Mesothelial cell of epicardium (in vitro differentiated cells): ENCODE measurements around the gene DAB2IP. TPM values are rescaled to one million over a fixed set of nuclear protein-coding genes. Genes with fewer than 3 reads are reported as not detected.

Source experiments
- DNase-seq, 2 experiments: peaks; one replicate each; pipeline ENCODE4 v3.0.0; 2021; ENCODE audit warnings: low spot score in 2 of 2; ENCODE audit not compliant: unreplicated experiment in 2 of 2
- H3K27ac Mint-ChIP-seq: 2 replicates; pipeline ENCODE4 v1.8.0; 2021; ENCODE audit warnings: mixed read lengths
- H3K27me3 Mint-ChIP-seq: 2 replicates; pipeline ENCODE4 v1.8.0; 2021; ENCODE audit warnings: low read depth, mixed read lengths
- H3K36me3 Mint-ChIP-seq: 2 replicates; pipeline ENCODE4 v1.8.0; 2021; ENCODE audit warnings: mixed read lengths
- H3K4me1 Mint-ChIP-seq: 2 replicates; pipeline ENCODE4 v1.8.0; 2021; ENCODE audit warnings: mixed read lengths
- H3K4me3 Mint-ChIP-seq: 2 replicates; pipeline ENCODE4 v1.8.0; 2021; ENCODE audit warnings: mild to moderate bottlenecking, moderate library complexity, mixed read lengths
- H3K9me3 Mint-ChIP-seq: 2 replicates; pipeline ENCODE4 v1.8.0; 2021; ENCODE audit warnings: mixed read lengths
- CTCF ChIP-seq: fragments of 200-600 bp; sonication (generic); IDR thresholded peaks from one replicate; pipeline ENCODE4 v1.5.0; 2021; ENCODE audit warnings: antibody characterized with exemption; ENCODE audit not compliant: unreplicated experiment
- total RNA-seq: library from RNA; stranded (reverse); gene quantifications from 3 replicates; pipeline ENCODE4 v1.2.1, GENCODE V29; 2021

The DAB2IP gene
- total RNA-seq, 1 donor from 2014 or later: 75.7 TPM

GRCh38 chr9:121684381-121685145, 33.1 kb downstream of the DAB2IP start:
- peak; percentile 28 for TF ChIP-seq CTCF
- H3K27ac Mint-ChIP-seq: peak overlapping the region; percentile 30
- peaks cover 3% of the 10 kb centered on the region for H3K36me3 Mint-ChIP-seq
- H3K4me3 Mint-ChIP-seq: no peak overlapping the region
- DNase-seq: no peak
- H3K9me3 Mint-ChIP-seq: no peaks in the 10 kb centered on the region
- no peaks in the 10 kb centered on the region for H3K27me3 Mint-ChIP-seq
- H3K4me1 Mint-ChIP-seq: peaks cover 12% of the 10 kb centered on the region

GRCh38 chr9:121685146-121685794, 33.8 kb downstream of the DAB2IP start:
- Mint-ChIP-seq H3K36me3 (peaks cover 3% of the 10 kb centered on the region), H3K27ac (no peak overlapping the region), H3K27me3 (no peaks in the 10 kb centered on the region), H3K4me3 (no peak overlapping the region), H3K9me3 (no peaks in the 10 kb centered on the region), H3K4me1 (peaks cover 9% of the 10 kb centered on the region)
- no peak for TF ChIP-seq CTCF
- no peak for DNase-seq

- peaks cover 9% of the 10 kb centered on the region for H3K4me1 Mint-ChIP-seq
- no peak for DNase-seq
Observed at GRCh38 chr9:121685795-121686377, 34.5 kb downstream of the DAB2IP start.

GRCh38 chr9:121686930-121687541, 35.6 kb downstream of the DAB2IP start:
- no peak overlapping the region for H3K4me3 Mint-ChIP-seq
- H3K36me3 Mint-ChIP-seq: peaks cover 3% of the 10 kb centered on the region
- no peaks in the 10 kb centered on the region for H3K27me3 Mint-ChIP-seq
- peak; percentile 65 for TF ChIP-seq CTCF
- H3K27ac Mint-ChIP-seq: no peak overlapping the region
- H3K4me1 Mint-ChIP-seq: peaks cover 17% of the 10 kb centered on the region
- no peaks in the 10 kb centered on the region for H3K9me3 Mint-ChIP-seq
- peak in 1 of 2 experiments; percentile 72 for DNase-seq

More at GRCh38 chr9:121685795-121686377, 34.5 kb downstream of the DAB2IP start:
- Mint-ChIP-seq H3K27ac (no peak overlapping the region), H3K36me3 (peaks cover 3% of the 10 kb centered on the region), H3K27me3 (no peaks in the 10 kb centered on the region), H3K9me3 (no peaks in the 10 kb centered on the region), H3K4me3 (no peak overlapping the region)
- no peak for TF ChIP-seq CTCF

GRCh38 chr9:121688146-121688680, 36.8 kb downstream of the DAB2IP start:
- Mint-ChIP-seq H3K36me3 (peaks cover 3% of the 10 kb centered on the region), H3K27me3 (no peaks in the 10 kb centered on the region), H3K4me3 (no peak overlapping the region), H3K9me3 (no peaks in the 10 kb centered on the region), H3K4me1 (peaks cover 24% of the 10 kb centered on the region), H3K27ac (no peak overlapping the region)
- DNase-seq: no peak
- TF ChIP-seq CTCF: no peak
